Hepatocyte (in vitro differentiated cells): ENCODE results near the gene LNPEP.

Experiments used
- EZH2 ChIP-seq: fragments of 200-600 bp; sonication (generic); IDR thresholded peaks from 2 replicates; pipeline ENCODE4 v1.6.1; 2016; ENCODE audit warnings: antibody characterized with exemption, mild to moderate bottlenecking, borderline replicate concordance
- EZH2phosphoT487 ChIP-seq: fragments of 200-600 bp; sonication (generic); IDR thresholded peaks from one replicate; pipeline ENCODE4 v1.6.1; 2018; ENCODE audit warnings: antibody characterized with exemption, mild to moderate bottlenecking, low read depth, moderate library complexity; ENCODE audit not compliant: unreplicated experiment, severe bottlenecking
- TF ChIP-seq, protein P1 (sequence below): fragments of 200-600 bp; sonication (generic); IDR thresholded peaks from 2 replicates; pipeline ENCODE4 v1.5.1; 2016; ENCODE audit warnings: antibody characterized with exemption, mild to moderate bottlenecking; ENCODE audit not compliant: poor library complexity

- TF ChIP-seq, protein P1, sequence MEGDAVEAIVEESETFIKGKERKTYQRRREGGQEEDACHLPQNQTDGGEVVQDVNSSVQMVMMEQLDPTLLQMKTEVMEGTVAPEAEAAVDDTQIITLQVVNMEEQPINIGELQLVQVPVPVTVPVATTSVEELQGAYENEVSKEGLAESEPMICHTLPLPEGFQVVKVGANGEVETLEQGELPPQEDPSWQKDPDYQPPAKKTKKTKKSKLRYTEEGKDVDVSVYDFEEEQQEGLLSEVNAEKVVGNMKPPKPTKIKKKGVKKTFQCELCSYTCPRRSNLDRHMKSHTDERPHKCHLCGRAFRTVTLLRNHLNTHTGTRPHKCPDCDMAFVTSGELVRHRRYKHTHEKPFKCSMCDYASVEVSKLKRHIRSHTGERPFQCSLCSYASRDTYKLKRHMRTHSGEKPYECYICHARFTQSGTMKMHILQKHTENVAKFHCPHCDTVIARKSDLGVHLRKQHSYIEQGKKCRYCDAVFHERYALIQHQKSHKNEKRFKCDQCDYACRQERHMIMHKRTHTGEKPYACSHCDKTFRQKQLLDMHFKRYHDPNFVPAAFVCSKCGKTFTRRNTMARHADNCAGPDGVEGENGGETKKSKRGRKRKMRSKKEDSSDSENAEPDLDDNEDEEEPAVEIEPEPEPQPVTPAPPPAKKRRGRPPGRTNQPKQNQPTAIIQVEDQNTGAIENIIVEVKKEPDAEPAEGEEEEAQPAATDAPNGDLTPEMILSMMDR = no peak
- TF ChIP-seq EZH2 (no peak), EZH2phosphoT487 (no peak)
Measured at GRCh38 chr5:96958977-96959376, 23.1 kb downstream of the LNPEP start.
